ENCODE data around the gene TM9SF1.
A peak's percentile ranks its signal among the peaks of the same experiment; 100 is the strongest.

GRCh38 chr14:24141097-24141880 lies 54.0 kb downstream of the TM9SF1 start, which contains the start of gene EMC9:
- TF ChIP-seq CTCF (IDR thresholded peaks at IDR 0.05) (peak in 5 of 6 experiments; percentile 74 to 90 (median 86)), POLR2A (IDR thresholded peaks at IDR 0.05) (peak in 3 of 4 donors; percentile 18 to 89 (median 61)), POLR2AphosphoS5 (IDR thresholded peaks at IDR 0.05) (peak in 1 of 2 donors; percentile 91)

All from upper lobe of left lung (tissue), 4 donors.